DOHH2 (cell line): ENCODE results near the gene DCLK1.

ENCODE experiments used
- CTCF ChIP-seq: fragments of 200-600 bp; sonication (generic); IDR thresholded peaks from one replicate; pipeline ENCODE4 v1.5.1; 2014; ENCODE audit warnings: antibody characterized with exemption, mild to moderate bottlenecking, low read depth, low read length; ENCODE audit not compliant: poor library complexity, severe bottlenecking
- EZH2phosphoT487 ChIP-seq: fragments of 200-600 bp; sonication (generic); IDR thresholded peaks from 2 replicates; pipeline ENCODE4 v1.6.1; 2017; ENCODE audit warnings: borderline replicate concordance, mild to moderate bottlenecking, antibody characterized with exemption, low read length, moderate library complexity, mixed read lengths

GRCh38 chr13:35876601-35877000 lies 254.6 kb downstream of the DCLK1 start:
- TF ChIP-seq CTCF: no peak
- TF ChIP-seq EZH2phosphoT487: no peak
